Testis (tissue), 3 donors: ENCODE measurements around the gene KIR2DL1. TPM values are rescaled to one million over a fixed set of nuclear protein-coding genes. Genes with fewer than 3 reads are reported as not detected.
"Not testable (repeated sequence)": the region's sequence is repeated elsewhere in the genome, so short reads cannot be mapped to it uniquely, and the experiment has no call there.

Experiments
- DNase-seq: peaks from one replicate; pipeline ENCODE4 v3.0.0-alpha.2; 2019
- H3K27ac ChIP-seq, 2 donors: fragments of 200-600 bp; sonication (generic); one replicate each; pipeline ENCODE4 v1.5.1; 2019
- H3K27me3 ChIP-seq: fragments of 200-600 bp; sonication (generic); one replicate; pipeline ENCODE4 v1.5.1; 2019
- H3K36me3 ChIP-seq: fragments of 200-600 bp; sonication (generic); one replicate; pipeline ENCODE4 v1.5.1; 2017; ENCODE audit warnings: low read depth; ENCODE audit errors: missing control alignments
- H3K4me1 ChIP-seq: fragments of 200-600 bp; sonication (generic); one replicate; pipeline ENCODE4 v1.5.1; 2019
- H3K4me3 ChIP-seq, 2 donors: fragments of 200-600 bp; sonication (generic); one replicate each; pipeline ENCODE4 v1.5.1; 2017 to 2019
- H3K9me3 ChIP-seq: fragments of 200-600 bp; sonication (generic); one replicate; pipeline ENCODE4 v1.5.1; 2017
- POLR2A ChIP-seq: fragments of 450-650 bp; IDR thresholded peaks from one replicate; pipeline ENCODE4 v1.6.1; 2017; ENCODE audit warnings: antibody characterized with exemption, mild to moderate bottlenecking, moderate library complexity
- WGBS, 2 donors: methylation state at CpG; one replicate each; pipeline ENCODE4 v1.1.5; 2018; 5-methylcytosine and 5-hydroxymethylcytosine counted together
- intact Hi-C: fragments of 100-400 bp; cut with DNase I; formaldehyde crosslinking; loops from one replicate; pipeline ENCODE4 v1.15.1; 2023; ENCODE audit warnings: low total_unique reads
- polyA plus RNA-seq: library from polyadenylated mRNA; stranded (reverse); fragments of 350-450 nt; fragmentation: Illumina TruSeq; extraction: RNeasy Lipid Tissue Mini Kit (QIAGEN cat#74804); gene quantifications from one replicate; pipeline ENCODE4 v1.2.3, GENCODE V29; 2014; ENCODE audit warnings: low read depth, low replicate concordance; ENCODE audit not compliant: insufficient read depth
- total RNA-seq, 2 donors: library from RNA; depleted of rRNA; stranded (reverse); fragments of >200 nt; gene quantifications; one replicate each; pipeline ENCODE4 v1.2.3, GENCODE V29; 2016
- TF ChIP-seq, protein P1 (sequence below), 3 experiments: fragments of 450-650 bp in 2 of 3; fragments of 200-600 bp in 1 of 3; sonication (generic) in 1 of 3; IDR thresholded peaks; one replicate each; pipeline ENCODE4 v1.5.1; 2016 to 2019; ENCODE audit warnings: antibody characterized with exemption in 3 of 3, mild to moderate bottlenecking in 2 of 3, moderate library complexity in 1 of 3

The KIR2DL1 gene
- total and polyA plus RNA-seq, 3 donors from 2014 or later, result not detected

DNA sequence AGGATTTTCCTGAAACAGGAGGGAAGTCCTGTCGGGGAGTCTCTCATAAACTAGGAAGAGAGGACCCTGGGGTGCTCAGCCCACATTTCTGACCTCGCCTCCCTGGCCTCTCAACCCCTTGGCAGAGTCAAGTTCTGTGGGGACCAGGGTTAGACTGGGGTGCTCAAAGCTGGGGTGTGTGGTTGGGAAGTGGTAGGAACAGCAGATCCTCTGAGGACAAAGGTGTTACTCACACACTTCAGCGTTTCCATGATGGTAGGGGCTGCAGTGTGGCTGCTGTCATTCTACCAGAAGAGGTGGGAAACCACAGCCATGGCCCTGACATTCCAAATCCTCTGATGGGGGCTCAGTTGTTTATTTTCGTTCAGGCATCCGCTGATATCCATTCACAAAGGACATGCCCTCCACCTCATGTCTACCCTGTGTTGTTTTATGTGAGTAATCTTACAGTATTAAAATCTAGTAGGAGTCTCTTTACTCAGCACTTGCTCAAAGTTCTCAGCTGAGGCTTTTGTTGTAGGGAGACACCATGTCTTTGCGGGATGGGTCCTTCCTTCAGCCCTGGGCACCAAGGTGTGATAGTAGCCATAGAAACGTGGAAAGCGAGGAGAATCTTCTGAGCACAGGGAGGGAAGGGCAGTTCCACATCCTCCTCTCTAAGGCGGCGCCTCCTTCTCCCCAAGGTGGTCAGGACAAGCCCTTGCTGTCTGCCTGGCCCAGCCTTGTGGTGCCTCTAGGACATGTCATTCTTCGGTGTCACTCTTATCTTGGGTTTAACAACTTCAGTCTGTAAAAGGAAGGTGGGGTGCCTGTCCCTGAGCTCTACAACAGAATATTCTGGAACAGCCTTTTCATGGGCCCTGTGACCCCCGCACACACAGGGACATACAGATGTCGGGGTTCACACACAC lies 29.8 kb upstream of the KIR2DL1 start:
- DNase-seq, result no peak
- intact Hi-C loops, result no loop called here
- H3K4me1 ChIP-seq, result no peaks in the 10 kb centered on the region
- WGBS, 2 donors, result 82 to 85% methylated on average over 11 to 13 of the region's 13 CpGs
- no peak overlapping the region for H3K27ac ChIP-seq
- TF ChIP-seq POLR2A, result no peak
- TF ChIP-seq, protein P1, sequence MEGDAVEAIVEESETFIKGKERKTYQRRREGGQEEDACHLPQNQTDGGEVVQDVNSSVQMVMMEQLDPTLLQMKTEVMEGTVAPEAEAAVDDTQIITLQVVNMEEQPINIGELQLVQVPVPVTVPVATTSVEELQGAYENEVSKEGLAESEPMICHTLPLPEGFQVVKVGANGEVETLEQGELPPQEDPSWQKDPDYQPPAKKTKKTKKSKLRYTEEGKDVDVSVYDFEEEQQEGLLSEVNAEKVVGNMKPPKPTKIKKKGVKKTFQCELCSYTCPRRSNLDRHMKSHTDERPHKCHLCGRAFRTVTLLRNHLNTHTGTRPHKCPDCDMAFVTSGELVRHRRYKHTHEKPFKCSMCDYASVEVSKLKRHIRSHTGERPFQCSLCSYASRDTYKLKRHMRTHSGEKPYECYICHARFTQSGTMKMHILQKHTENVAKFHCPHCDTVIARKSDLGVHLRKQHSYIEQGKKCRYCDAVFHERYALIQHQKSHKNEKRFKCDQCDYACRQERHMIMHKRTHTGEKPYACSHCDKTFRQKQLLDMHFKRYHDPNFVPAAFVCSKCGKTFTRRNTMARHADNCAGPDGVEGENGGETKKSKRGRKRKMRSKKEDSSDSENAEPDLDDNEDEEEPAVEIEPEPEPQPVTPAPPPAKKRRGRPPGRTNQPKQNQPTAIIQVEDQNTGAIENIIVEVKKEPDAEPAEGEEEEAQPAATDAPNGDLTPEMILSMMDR (IDR thresholded peaks at IDR 0.05), result no peak
- no peaks in the 10 kb centered on the region for H3K9me3 ChIP-seq
- H3K4me3 ChIP-seq, result no peak overlapping the region
- H3K27me3 ChIP-seq, result no peaks in the 10 kb centered on the region
- H3K36me3 ChIP-seq, result no peaks in the 10 kb centered on the region

DNA sequence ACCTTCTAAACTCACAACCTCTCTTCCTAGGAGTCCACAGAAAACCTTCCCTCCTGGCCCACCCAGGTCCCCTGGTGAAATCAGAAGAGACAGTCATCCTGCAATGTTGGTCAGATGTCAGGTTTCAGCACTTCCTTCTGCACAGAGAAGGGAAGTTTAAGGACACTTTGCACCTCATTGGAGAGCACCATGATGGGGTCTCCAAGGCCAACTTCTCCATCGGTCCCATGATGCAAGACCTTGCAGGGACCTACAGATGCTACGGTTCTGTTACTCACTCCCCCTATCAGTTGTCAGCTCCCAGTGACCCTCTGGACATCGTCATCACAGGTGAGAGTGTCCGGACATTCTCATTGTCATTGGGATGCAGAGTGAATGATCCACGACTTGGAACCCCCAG lies 27.6 kb upstream of the KIR2DL1 start:
- intact Hi-C loops, H3K4me3 ChIP-seq, H3K36me3 ChIP-seq, DNase-seq, H3K27me3 ChIP-seq, H3K27ac ChIP-seq, H3K9me3 ChIP-seq, H3K4me1 ChIP-seq: not testable (repeated sequence)
- 73 to 80% methylated on average over 5 of the region's 5 CpGs for WGBS, 2 donors

DNA sequence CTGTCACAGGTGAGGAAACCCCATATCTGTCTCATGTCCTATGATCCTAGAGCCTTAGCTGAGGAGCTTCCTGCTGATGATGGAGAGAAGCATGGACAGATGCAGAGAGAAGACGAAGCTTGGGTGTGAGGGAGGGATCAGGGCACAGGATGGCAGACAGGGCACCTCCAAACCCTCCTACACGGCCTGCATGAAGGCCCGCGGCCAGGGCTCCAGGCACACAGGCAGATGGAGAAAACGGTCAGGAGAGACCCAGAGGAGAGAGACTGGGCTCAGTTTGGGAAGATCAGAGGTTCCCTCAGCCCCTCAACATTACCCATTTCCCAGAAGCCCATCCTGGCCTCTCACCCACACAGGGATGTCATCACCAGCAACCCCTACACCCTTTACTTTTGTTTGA lies 25.5 kb upstream of the KIR2DL1 start:
- H3K4me1 ChIP-seq, H3K27ac ChIP-seq, H3K4me3 ChIP-seq, DNase-seq, intact Hi-C loops, H3K36me3 ChIP-seq, H3K9me3 ChIP-seq, H3K27me3 ChIP-seq: not testable (repeated sequence)
- 75 to 78% methylated on average over 5 of the region's 5 CpGs for WGBS, 2 donors

DNA sequence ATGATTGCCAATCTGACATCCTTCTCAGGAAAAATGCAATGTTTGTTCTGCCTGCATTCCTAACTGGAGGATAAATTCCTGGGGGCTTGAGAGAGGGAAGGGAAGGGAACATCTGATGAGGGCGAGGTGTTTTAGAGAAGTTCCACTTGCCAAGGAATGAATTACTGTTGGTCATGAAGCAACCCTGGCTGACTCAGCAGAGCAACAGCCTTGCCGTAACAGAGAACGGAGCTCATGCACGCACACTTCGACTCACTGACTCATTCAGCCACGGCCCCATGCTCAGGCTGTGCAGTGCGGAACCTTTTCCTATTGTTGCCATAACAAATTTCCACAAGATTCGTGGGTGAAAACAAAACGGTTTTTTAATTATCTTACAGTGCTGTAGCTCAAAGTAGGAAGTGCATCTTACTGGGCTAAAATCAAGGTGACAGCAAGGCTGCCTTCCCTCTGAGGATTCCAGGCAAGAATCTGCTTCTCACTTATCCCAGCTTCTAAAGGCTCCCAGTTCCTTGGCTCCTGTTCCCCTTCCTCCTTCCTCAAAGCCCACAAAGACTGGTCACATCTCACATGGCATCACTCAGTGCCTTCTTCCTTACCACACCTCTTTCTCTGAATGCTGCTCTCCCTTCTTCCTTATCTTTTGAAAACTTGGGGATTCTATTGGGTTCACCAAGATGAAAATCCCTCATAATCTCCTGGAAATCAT lies 21.8 kb upstream of the KIR2DL1 start:
- H3K4me3 ChIP-seq, H3K4me1 ChIP-seq, H3K27ac ChIP-seq, DNase-seq, H3K27me3 ChIP-seq, H3K36me3 ChIP-seq, intact Hi-C loops, H3K9me3 ChIP-seq: not testable (repeated sequence)
- 70 to 85% methylated on average over 9 of the region's 9 CpGs for WGBS, 2 donors

DNA sequence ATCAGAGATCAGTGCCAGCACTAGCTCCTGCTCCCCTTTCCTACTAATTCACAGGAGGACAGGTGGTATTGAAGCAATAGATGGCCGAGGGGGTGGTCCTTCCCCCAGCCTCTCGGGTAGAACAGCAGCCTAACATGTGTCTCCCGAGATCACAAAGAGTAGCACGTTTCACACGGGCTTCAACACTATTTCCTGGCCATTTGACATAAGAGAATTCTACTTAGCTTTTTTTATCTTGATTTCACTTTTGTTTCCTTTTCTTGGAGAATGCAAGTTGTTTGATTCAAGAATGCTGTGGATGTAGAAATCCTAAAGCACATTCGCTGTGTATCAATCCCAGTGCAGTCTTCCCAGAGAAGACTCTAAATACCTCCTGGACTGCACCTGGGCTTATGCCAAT lies 19.3 kb upstream of the KIR2DL1 start:
- DNase-seq, intact Hi-C loops, H3K36me3 ChIP-seq, H3K27ac ChIP-seq, H3K9me3 ChIP-seq, H3K4me3 ChIP-seq, H3K4me1 ChIP-seq, H3K27me3 ChIP-seq: not testable (repeated sequence)
- 62 to 82% methylated on average over 6 of the region's 6 CpGs for WGBS, 2 donors

DNA sequence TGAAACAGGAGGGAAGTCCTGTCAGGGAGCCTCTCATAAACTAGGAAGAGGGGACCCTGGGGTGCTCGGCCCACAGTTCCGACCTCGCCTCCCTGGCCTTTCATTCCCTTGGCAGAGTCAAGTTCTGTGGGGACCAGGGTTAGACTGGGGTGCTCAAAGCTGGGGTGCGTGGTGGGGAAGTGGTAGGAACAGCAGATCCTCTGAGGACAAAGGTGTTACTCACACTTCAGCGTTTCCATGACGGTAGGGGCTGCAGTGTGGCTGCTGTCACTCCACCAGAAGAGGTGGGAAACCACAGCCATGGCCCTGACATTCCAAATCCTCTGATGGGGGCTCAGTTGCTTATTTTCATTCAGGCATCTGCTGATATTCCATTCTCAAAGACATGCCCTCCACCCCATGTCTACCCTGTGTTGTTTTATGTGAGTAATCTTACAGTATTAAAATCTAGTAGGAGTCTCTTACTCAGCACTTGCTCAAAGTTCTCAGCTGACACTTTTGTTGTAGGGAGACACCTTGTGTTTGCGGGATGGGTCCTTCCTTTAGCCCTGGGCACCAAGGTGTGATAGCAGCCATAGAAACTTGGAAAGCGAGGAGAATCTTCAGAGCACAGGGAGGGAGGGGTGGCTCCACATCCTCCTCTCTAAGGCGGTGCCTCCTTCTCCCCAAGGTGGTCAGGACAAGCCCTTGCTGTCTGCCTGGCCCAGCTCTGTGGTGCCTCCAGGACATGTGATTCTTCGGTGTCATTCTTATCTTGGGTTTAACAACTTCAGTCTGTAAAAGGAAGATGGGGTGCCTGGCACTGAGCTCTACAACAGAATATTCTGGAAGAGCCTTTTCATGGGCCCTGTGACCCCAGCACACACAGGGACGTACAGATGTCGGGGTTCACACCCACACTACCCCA lies 13.1 kb upstream of the KIR2DL1 start:
- intact Hi-C loops, H3K27ac ChIP-seq, H3K27me3 ChIP-seq, H3K9me3 ChIP-seq, H3K4me1 ChIP-seq, H3K4me3 ChIP-seq, DNase-seq, H3K36me3 ChIP-seq: not testable (repeated sequence)
- 66 to 87% methylated on average over 2 to 11 of the region's 12 CpGs for WGBS, 2 donors

DNA sequence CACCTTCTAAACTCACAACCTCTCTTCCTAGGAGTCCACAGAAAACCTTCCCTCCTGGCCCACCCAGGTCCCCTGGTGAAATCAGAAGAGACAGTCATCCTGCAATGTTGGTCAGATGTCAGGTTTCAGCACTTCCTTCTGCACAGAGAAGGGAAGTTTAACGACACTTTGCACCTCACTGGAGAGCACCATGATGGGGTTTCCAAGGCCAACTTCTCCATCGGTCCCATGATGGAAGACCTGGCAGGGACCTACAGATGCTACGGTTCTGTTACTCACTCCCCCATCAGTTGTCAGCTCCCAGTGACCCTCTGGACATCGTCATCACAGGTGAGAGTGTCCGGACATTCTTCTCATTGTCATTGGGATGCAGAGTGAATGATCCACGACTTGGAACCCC lies 11.0 kb upstream of the KIR2DL1 start:
- H3K4me1 ChIP-seq, H3K27me3 ChIP-seq, H3K36me3 ChIP-seq, H3K27ac ChIP-seq, DNase-seq, intact Hi-C loops, H3K9me3 ChIP-seq, H3K4me3 ChIP-seq: not testable (repeated sequence)
- WGBS, 2 donors, result 62 to 70% methylated on average over 2 to 6 of the region's 6 CpGs

DNA sequence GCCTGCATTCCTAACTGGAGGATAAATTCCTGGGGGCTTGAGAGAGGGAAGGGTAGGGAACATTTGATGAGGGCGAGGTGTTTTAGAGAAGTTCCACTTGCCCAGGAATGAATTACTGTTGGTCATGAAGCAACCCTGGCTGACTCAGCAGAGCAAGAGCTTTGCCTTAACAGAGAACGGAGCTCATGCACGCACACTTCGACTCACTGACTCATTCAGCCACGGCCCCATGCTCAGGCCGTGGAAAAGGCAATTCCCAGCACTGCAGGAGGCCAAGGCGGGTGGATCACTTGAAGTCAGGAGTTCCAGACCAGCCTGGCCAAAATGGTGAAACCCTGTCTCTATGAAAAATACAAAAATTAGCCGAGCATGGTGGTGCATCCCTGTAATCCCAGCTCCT lies 5.4 kb upstream of the KIR2DL1 start:
- 73 to 75% methylated on average over 1 to 8 of the region's 8 CpGs for WGBS, 2 donors
- H3K4me1 ChIP-seq, intact Hi-C loops, H3K27me3 ChIP-seq, H3K9me3 ChIP-seq, H3K36me3 ChIP-seq, DNase-seq, H3K4me3 ChIP-seq, H3K27ac ChIP-seq: not testable (repeated sequence)

DNA sequence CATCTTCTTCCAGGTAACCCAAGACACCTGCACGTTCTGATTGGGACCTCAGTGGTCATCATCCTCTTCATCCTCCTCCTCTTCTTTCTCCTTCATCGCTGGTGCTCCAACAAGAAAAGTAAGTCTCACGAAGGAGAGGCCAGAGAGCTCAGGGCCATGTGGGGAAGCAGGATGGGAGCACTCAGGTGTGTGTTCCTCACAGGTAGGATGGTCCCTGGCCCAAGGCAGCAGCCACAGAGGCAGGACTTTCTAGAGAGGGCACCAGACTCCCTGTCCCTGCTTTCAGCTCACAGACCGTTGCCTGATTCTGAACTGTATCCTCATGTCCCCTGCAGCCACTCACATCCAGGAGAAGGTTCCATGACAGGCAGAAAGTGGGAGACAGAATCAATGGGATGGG lies 3.1 kb upstream of the KIR2DL1 start:
- H3K27me3 ChIP-seq, intact Hi-C loops, H3K4me1 ChIP-seq, H3K4me3 ChIP-seq, H3K9me3 ChIP-seq, H3K36me3 ChIP-seq, DNase-seq, H3K27ac ChIP-seq: not testable (repeated sequence)
- WGBS, 2 donors, result 74 to 92% methylated on average over 3 of the region's 4 CpGs

DNA sequence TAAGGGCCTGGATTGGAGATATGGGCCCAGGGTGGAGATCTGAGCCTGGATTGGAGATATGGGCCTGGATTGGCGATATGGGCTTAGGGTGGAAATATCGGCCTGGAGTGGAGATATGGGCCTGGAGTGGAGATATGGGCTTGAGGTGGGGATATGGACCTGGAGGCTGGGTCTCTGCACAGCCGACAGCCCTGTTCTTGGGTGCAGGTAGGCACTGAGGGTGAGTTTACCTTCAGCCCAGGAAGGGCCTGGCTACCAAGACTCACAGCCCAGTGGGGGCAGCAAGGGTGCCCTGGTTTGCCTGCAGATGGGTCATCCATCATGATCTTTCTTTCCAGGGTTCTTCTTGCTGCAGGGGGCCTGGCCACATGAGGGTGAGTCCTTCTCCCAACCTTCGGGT lies 918 bp downstream of the KIR2DL1 start:
- H3K4me1 ChIP-seq, intact Hi-C loops, H3K4me3 ChIP-seq, H3K27me3 ChIP-seq, H3K27ac ChIP-seq, DNase-seq, H3K9me3 ChIP-seq, H3K36me3 ChIP-seq: not testable (repeated sequence)
- 74 to 85% methylated on average over 3 to 4 of the region's 4 CpGs for WGBS, 2 donors
